Measurements from ENCODE around the gene TTC28.

The TTC28 gene

GRCh38 chr22:28186641-28187040 is 493.0 kb downstream of the TTC28 start:
- Histone ChIP-seq H3K4me1 (ENCODE audit: control insufficient read depth, insufficient read depth, low read length) (peaks cover 2% of the 10 kb centered on the region; the same call in 1 of the 2 replicates), H3K36me3 (ENCODE audit: control insufficient read depth in 2 of 2, insufficient read depth in 1 of 2, low read length in 2 of 2) (no peaks in the 10 kb centered on the region), H3K27ac (ENCODE audit: extremely low read depth, low read depth, low read length) (no peak overlapping the region), H3K4me3 (ENCODE audit: low read depth, low read length) (no peak overlapping the region), H3K9me3 (ENCODE audit: control insufficient read depth, insufficient read depth, low read depth, low read length) (no peaks in the 10 kb centered on the region)
- TF ChIP-seq KLF1 (tag by site-specific recombination; IDR thresholded peaks at IDR 0.05) (no peak), KLF17 (tag by site-specific recombination; IDR thresholded peaks at IDR 0.05) (no peak), KLF16 (tag by site-specific recombination; IDR thresholded peaks at IDR 0.05) (no peak)
- ChIA-PET CTCF (interaction anchor here (1.3 to 1.4 kb wide), 2 partner anchors 135 to 166 kb away, joined by 3 to 4 read pairs; no protein-coding TSS in a partner anchor), POLR2A (no interaction called here)

- ChIA-PET CTCF (interaction anchor here (1.1 kb wide), 1 partner anchor 8 kb away, joined by 3 read pairs; no protein-coding TSS in a partner anchor), POLR2A (no interaction called here)
These were observed 494.5 kb downstream of the TTC28 start for GRCh38 chr22:28185130-28185529.

GRCh38 chr22:28183078-28183860 is 496.4 kb downstream of the TTC28 start:
- Histone ChIP-seq H3K27ac (ENCODE audit: extremely low read depth, low read depth, low read length) (no peak overlapping the region), H3K4me3 (ENCODE audit: low read depth, low read length) (no peak overlapping the region), H3K4me1 (ENCODE audit: control insufficient read depth, insufficient read depth, low read length) (peaks cover 4% of the 10 kb centered on the region), H3K36me3 (ENCODE audit: control insufficient read depth in 2 of 2, insufficient read depth in 1 of 2, low read length in 2 of 2) (no peaks in the 10 kb centered on the region), H3K9me3 (ENCODE audit: control insufficient read depth, insufficient read depth, low read depth, low read length) (no peaks in the 10 kb centered on the region)
- ChIA-PET POLR2A (no interaction called here), CTCF (interaction anchor here (0.6 to 0.8 kb wide), 3 partner anchors 79 to 645 kb away, joined by 3 to 4 read pairs (median 3); no protein-coding TSS in a partner anchor)
- TF ChIP-seq ZNF121 (tag by site-specific recombination; IDR thresholded peaks at IDR 0.05): peak; percentile 93
- TF ChIP-seq ZSCAN23 (tag by site-specific recombination; IDR thresholded peaks at IDR 0.05): no peak
- TF ChIP-seq PRDM6 (tag by site-specific recombination; IDR thresholded peaks at IDR 0.05): peak; percentile 43

More at GRCh38 chr22:28185130-28185529, 494.5 kb downstream of the TTC28 start:
- H3K36me3 ChIP-seq (ENCODE audit: control insufficient read depth in 2 of 2, insufficient read depth in 1 of 2, low read length in 2 of 2): no peaks in the 10 kb centered on the region
- no peak for TF ChIP-seq ZBTB17 (tag by site-specific recombination; IDR thresholded peaks at IDR 0.05)
- no peak overlapping the region for H3K4me3 ChIP-seq (ENCODE audit: low read depth, low read length)
- H3K9me3 ChIP-seq (ENCODE audit: control insufficient read depth, insufficient read depth, low read depth, low read length): no peaks in the 10 kb centered on the region
- peaks cover 4% of the 10 kb centered on the region for H3K4me1 ChIP-seq (ENCODE audit: control insufficient read depth, insufficient read depth, low read length)
- no peak overlapping the region for H3K27ac ChIP-seq (ENCODE audit: extremely low read depth, low read depth, low read length)

- Histone ChIP-seq H3K36me3 (ENCODE audit: control insufficient read depth in 2 of 2, insufficient read depth in 1 of 2, low read length in 2 of 2) (no peaks in the 10 kb centered on the region), H3K4me3 (ENCODE audit: low read depth, low read length) (no peak overlapping the region), H3K27ac (ENCODE audit: extremely low read depth, low read depth, low read length) (no peak overlapping the region), H3K4me1 (ENCODE audit: control insufficient read depth, insufficient read depth, low read length) (peaks cover 4% of the 10 kb centered on the region), H3K9me3 (ENCODE audit: control insufficient read depth, insufficient read depth, low read depth, low read length) (no peaks in the 10 kb centered on the region)
- ChIA-PET POLR2A (no interaction called here), CTCF (interaction anchor here (0.6 to 1.3 kb wide), 2 partner anchors 13 to 129 kb away, joined by 3 read pairs; no protein-coding TSS in a partner anchor)
- TF ChIP-seq OSR2 (tag by site-specific recombination; IDR thresholded peaks at IDR 0.05): 0 out of 2 replicates have a peak, but pooled peaks have one; percentile 24
- TF ChIP-seq ZBTB8A (tag by site-specific recombination; IDR thresholded peaks at IDR 0.05): no peak
- TF ChIP-seq ZNF624 (tag by site-specific recombination; IDR thresholded peaks at IDR 0.05): no peak
- TF ChIP-seq BCL6B (tag by site-specific recombination; IDR thresholded peaks at IDR 0.05): peak; percentile 42; the same call in 1 of the 2 replicates
- TF ChIP-seq FEZF1 (tag by site-specific recombination; IDR thresholded peaks at IDR 0.05): peak; percentile 66
- TF ChIP-seq ZNF138 (tag by site-specific recombination; IDR thresholded peaks at IDR 0.05; ENCODE audit: borderline replicate concordance): no peak
- 0 out of 2 replicates have a peak, but pooled peaks have one; percentile 16 for TF ChIP-seq PRDM4 (tag by site-specific recombination; IDR thresholded peaks at IDR 0.05)
- TF ChIP-seq PRDM6 (tag by site-specific recombination; IDR thresholded peaks at IDR 0.05): peak; percentile 90
- TF ChIP-seq HOXD13 (CRISPR knock-in tag; IDR thresholded peaks at IDR 0.05; ENCODE audit: borderline replicate concordance): 0 out of 2 replicates have a peak, but pooled peaks have one; percentile 41
These were observed 498.6 kb downstream of the TTC28 start for GRCh38 chr22:28180804-28181731.

All from HEK293 (cell line).